ENCODE measurements around the gene CATSPER2.
"Not testable (repeated sequence)": the region's sequence is repeated elsewhere in the genome, so short reads cannot be mapped to it uniquely, and the experiment has no call there.

The CATSPER2 gene

DNA sequence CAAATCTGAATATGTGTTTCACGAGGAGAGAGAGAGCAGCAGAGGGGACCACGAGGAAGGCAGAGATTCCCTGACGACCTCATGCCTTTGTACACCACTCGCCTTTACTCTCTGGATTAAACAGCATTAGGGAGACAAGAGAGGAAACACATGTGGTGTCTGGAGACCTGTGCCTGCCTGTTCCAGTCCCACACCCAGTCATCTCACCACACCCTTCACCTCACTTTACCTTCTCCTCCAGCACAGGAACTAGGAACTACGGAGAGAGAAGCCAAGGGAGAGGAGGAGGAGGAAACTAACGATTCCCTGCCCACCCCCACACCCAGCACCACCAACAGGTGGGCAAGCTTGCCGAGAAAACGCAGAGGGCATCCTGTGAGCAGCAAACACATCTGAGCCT lies 55.8 kb downstream of the CATSPER2 start:
- not testable (repeated sequence) for DNase-seq

DNA sequence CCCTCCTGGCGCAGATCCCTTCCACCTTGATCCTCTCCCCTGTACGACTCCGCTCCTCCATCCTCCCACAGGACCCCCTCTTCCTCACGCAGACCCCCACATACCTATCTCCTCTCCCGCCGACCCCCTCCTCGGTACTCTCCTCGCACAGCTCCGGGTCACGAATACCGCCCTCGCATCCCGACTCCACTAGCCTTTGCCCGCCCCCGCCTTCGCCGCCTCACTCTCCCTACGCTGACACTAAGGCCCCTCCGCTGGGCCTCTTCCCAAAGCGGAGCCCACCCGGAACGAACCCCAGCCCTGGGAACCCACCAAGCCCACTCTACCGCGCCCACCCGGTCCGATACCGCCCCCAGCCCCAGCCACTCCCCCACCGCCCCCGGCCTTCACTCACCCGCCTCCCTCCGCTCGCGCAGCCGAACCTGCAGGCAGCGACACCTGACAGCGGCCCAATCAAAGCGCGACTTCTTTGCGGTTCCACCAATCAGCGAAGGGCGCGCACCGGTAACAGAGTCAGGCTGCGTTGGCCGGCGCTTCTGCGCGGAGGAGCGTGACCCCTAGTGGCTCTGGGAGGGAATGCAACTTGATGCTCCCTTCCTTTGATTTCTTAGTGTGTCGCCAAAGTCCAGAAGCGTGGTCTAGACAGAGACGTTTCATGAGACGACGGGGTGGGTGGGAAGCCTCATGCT lies 58.7 kb downstream of the CATSPER2 start, which contains the start of gene PPIP5K1:
TSS of gene PPIP5K1 (minus strand) at position 431 of the 689 bp plus-strand sequence. CDS start 5,704 bp downstream, outside the sequence.
- not testable (repeated sequence) for DNase-seq
